CD4-positive, CD25-positive, alpha-beta regulatory T cell (primary cell): ENCODE measurements around the gene RAB3C. TPM values are rescaled to one million over a fixed set of nuclear protein-coding genes. Genes with fewer than 3 reads are reported as not detected.

ENCODE experiments used
- ATAC-seq, 2 donors: fragments of 150-1000 bp; cut with Tn5 transposase; one replicate each; pipeline ENCODE4 v1.10.0; 2021; ENCODE audit warnings: low read depth in 2 of 2, moderate number of reproducible peaks in 2 of 2, moderate library complexity in 1 of 2
- DNase-seq, 3 donors: peaks; one replicate each; pipeline versions ENCODE4 v3.0.0 to v3.0.0-alpha.2; 2012 to 2022; ENCODE audit warnings: mixed read lengths in 1 of 3
- H3K27ac ChIP-seq: one replicate; pipeline ENCODE4 v1.7.0; 2013; ENCODE audit warnings: mild to moderate bottlenecking, low read length; ENCODE audit not compliant: insufficient read depth, poor library complexity, severe bottlenecking
- H3K27me3 ChIP-seq: one replicate; pipeline ENCODE4 v1.7.0; 2013; ENCODE audit warnings: low read length; ENCODE audit not compliant: control insufficient read depth, insufficient read depth
- H3K36me3 ChIP-seq: one replicate; pipeline ENCODE4 v1.7.0; 2013; ENCODE audit warnings: mild to moderate bottlenecking, low read length, moderate library complexity; ENCODE audit not compliant: control insufficient read depth, insufficient read depth
- H3K4me1 ChIP-seq: 2 replicates; pipeline ENCODE4 v1.7.0; 2013; ENCODE audit warnings: mild to moderate bottlenecking, low read length; ENCODE audit not compliant: insufficient read depth, control insufficient read depth, poor library complexity, severe bottlenecking
- H3K4me3 ChIP-seq: one replicate; pipeline ENCODE4 v1.7.0; 2013; ENCODE audit warnings: low read depth, mild to moderate bottlenecking, low read length, moderate library complexity
- H3K9me3 ChIP-seq, 2 experiments: 1 replicate in 1 of 2; 2 replicates in 1 of 2; pipeline ENCODE4 v1.7.0; 2013; ENCODE audit warnings: low read length in 2 of 2, mild to moderate bottlenecking in 1 of 2, moderate library complexity in 1 of 2; ENCODE audit not compliant: control insufficient read depth in 2 of 2
- H3K27ac Mint-ChIP-seq, 3 donors: one replicate each; pipeline ENCODE4 v1.8.0; 2020 to 2022; ENCODE audit warnings: mild to moderate bottlenecking in 3 of 3, mixed read lengths in 3 of 3, moderate library complexity in 2 of 3
- H3K27me3 Mint-ChIP-seq: one replicate; pipeline ENCODE4 v1.8.0; 2022; ENCODE audit warnings: mild to moderate bottlenecking, mixed read lengths
- H3K36me3 Mint-ChIP-seq: one replicate; pipeline ENCODE4 v1.8.0; 2020; ENCODE audit warnings: mixed read lengths
- H3K4me1 Mint-ChIP-seq, 4 donors: one replicate each; pipeline ENCODE4 v1.8.0; 2020 to 2022; ENCODE audit warnings: mixed read lengths in 4 of 4, mild to moderate bottlenecking in 1 of 4
- H3K4me3 Mint-ChIP-seq, 4 donors: one replicate each; pipeline ENCODE4 v1.8.0; 2020 to 2022; ENCODE audit warnings: mild to moderate bottlenecking in 4 of 4, mixed read lengths in 4 of 4, moderate library complexity in 3 of 4
- H3K9me3 Mint-ChIP-seq, 7 donors: one replicate each; pipeline ENCODE4 v1.8.0; 2020 to 2022; ENCODE audit warnings: mixed read lengths in 7 of 7, mild to moderate bottlenecking in 3 of 7, moderate library complexity in 2 of 7
- polyA plus RNA-seq, 4 donors: library from polyadenylated mRNA; unstranded; fragments of 300-500 nt; fragmentation: Illumina TruSeq; gene quantifications; one replicate each; pipeline ENCODE4 v1.2.3, GENCODE V29; 2021
- total RNA-seq: library from RNA; stranded (reverse); gene quantifications from one replicate; pipeline ENCODE4 v1.2.3, GENCODE V29; 2022

RAB3C gene
- total and polyA plus RNA-seq, 5 donors from 2014 or later, result not detected

GRCh38 chr5:58718269-58718978 is 135.5 kb downstream of the RAB3C start:
- no peaks in the 10 kb centered on the region for H3K4me1 Mint-ChIP-seq
- no peaks in the 10 kb centered on the region for H3K9me3 ChIP-seq
- ATAC-seq, result no peak

DNA sequence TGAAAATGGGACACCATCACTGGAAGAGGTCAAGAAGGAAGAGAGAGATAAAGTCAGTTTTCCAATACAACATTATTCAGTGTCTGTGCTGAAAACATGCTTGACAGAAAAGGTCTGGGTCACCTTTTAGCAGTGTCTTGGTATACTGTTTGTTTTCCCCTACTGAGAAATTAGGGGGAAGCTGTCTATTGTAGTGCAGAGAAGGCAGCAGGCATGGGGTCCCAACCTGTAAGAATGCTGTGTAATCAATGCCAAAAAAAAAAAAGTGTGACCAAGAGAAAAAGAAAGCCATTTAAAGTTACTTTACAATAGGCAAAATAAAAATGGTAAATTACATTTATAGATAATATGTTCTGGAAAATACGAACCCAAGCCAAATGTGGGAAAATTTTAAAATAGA is 139.3 kb downstream of the RAB3C start:
- H3K27ac ChIP-seq, result no peak overlapping the region
- no peaks in the 10 kb centered on the region for H3K4me1 ChIP-seq
- H3K27ac Mint-ChIP-seq, result no peak overlapping the region
- H3K4me3 ChIP-seq, result no peak overlapping the region
- H3K9me3 ChIP-seq, result peaks cover 0 to 3% of the 10 kb centered on the region in 2 experiments
- ATAC-seq (no peak), DNase-seq (no peak)
- H3K27me3 Mint-ChIP-seq, result peaks cover 6% of the 10 kb centered on the region
- no peaks in the 10 kb centered on the region for H3K4me1 Mint-ChIP-seq
- no peaks in the 10 kb centered on the region for H3K27me3 ChIP-seq
- peaks cover 0 to 3% (median 0%) of the 10 kb centered on the region in 7 donors for H3K9me3 Mint-ChIP-seq
- no peak overlapping the region for H3K4me3 Mint-ChIP-seq
- H3K36me3 Mint-ChIP-seq, result no peaks in the 10 kb centered on the region
- no peaks in the 10 kb centered on the region for H3K36me3 ChIP-seq

More at GRCh38 chr5:58718269-58718978, 135.5 kb downstream of the RAB3C start:
- no peak for DNase-seq
- Mint-ChIP-seq H3K4me3 (no peak overlapping the region), H3K27me3 (peaks cover 7% of the 10 kb centered on the region), H3K9me3 (peaks cover 2 to 7% (median 3%) of the 10 kb centered on the region in 7 donors), H3K27ac (no peak overlapping the region), H3K36me3 (no peaks in the 10 kb centered on the region)
- no peaks in the 10 kb centered on the region for H3K27me3 ChIP-seq
- H3K4me3 ChIP-seq, result no peak overlapping the region
- no peaks in the 10 kb centered on the region for H3K4me1 ChIP-seq
- no peaks in the 10 kb centered on the region for H3K36me3 ChIP-seq
- no peak overlapping the region for H3K27ac ChIP-seq

DNA sequence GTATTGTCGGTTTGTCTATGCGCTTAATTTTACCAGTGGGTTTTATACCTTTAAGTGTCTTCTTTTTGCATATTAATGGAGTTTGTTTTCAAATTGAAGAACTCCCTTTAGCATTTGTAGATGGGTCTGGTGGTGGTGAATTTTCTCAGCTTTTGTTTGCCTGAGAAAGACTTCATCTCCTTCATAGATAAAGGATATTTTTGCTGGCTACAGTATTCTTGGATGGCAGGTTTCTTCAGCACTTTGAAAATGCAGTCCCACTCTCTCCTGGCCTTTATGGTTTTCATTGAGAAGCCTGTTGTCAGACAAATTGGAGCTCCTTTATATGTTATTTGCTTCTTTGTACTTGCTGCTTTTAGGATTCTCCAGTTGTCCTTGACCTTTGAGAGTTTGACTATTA is 142.1 kb downstream of the RAB3C start:
- no peak overlapping the region for H3K4me3 ChIP-seq
- no peaks in the 10 kb centered on the region for H3K4me1 Mint-ChIP-seq
- DNase-seq (no peak), ATAC-seq (no peak)
- no peaks in the 10 kb centered on the region for H3K36me3 Mint-ChIP-seq
- H3K27ac ChIP-seq, result no peak overlapping the region
- H3K4me1 ChIP-seq, result no peaks in the 10 kb centered on the region
- peaks cover 10% of the 10 kb centered on the region for H3K27me3 Mint-ChIP-seq
- H3K36me3 ChIP-seq, result no peaks in the 10 kb centered on the region
- no peak overlapping the region for H3K4me3 Mint-ChIP-seq
- H3K27me3 ChIP-seq, result no peaks in the 10 kb centered on the region
- H3K9me3 Mint-ChIP-seq, result peaks cover 0 to 4% (median 0%) of the 10 kb centered on the region in 7 donors
- peaks cover 0 to 3% of the 10 kb centered on the region in 2 experiments for H3K9me3 ChIP-seq
- H3K27ac Mint-ChIP-seq, result no peak overlapping the region

DNA sequence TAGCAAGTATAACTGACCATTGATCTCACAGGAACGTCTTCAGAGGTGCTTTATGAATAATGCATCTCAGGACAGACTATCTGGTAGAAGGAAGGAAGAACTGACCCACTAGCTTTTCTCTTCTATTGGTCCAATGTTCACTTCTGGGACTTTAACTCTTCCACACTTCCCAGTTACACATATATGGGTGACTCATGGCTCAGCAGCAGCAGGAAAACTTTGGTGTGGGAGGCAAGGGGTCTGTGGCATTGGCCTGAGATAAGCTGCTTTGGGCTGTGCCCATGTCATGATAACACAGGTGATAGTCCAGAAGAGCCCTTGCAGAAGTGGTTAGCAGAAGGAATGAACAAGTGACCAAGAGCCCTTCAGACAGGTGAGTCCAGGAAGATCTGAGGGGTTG is 148.8 kb downstream of the RAB3C start:
- DNase-seq, result no peak
- H3K4me3 Mint-ChIP-seq, result no peak overlapping the region
- no peak overlapping the region for H3K27ac Mint-ChIP-seq
- H3K27me3 ChIP-seq, result no peaks in the 10 kb centered on the region
- no peaks in the 10 kb centered on the region for H3K9me3 ChIP-seq
- no peaks in the 10 kb centered on the region for H3K36me3 Mint-ChIP-seq
- peaks cover 0 to 4% (median 0%) of the 10 kb centered on the region in 7 donors for H3K9me3 Mint-ChIP-seq
- ATAC-seq, result no peak
- H3K27me3 Mint-ChIP-seq, result peaks cover 4% of the 10 kb centered on the region
- H3K4me1 ChIP-seq, result no peaks in the 10 kb centered on the region
- H3K27ac ChIP-seq, result no peak overlapping the region
- no peaks in the 10 kb centered on the region for H3K36me3 ChIP-seq
- no peaks in the 10 kb centered on the region for H3K4me1 Mint-ChIP-seq
- no peak overlapping the region for H3K4me3 ChIP-seq

DNA sequence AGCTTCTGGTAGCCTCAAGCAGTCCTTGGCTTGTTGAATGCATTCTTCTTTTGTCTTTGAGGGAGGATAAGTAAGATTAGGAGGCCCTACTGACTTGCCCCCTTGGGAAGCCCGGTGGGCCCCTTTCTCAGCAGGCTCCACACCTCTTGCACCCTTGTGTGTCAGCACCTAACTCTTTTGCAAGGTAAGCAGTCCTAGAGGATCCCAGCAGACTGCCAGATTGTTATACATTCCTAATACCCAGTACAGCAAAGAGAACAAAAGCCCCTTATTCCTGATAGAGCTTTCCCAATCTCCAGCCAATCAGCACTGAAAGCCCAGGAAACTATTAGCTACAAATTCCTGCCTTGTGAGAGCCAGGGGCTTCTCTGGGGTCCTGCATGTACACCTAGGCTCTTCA is 152.8 kb downstream of the RAB3C start:
- H3K4me1 Mint-ChIP-seq, result no peaks in the 10 kb centered on the region
- H3K27me3 Mint-ChIP-seq, result no peaks in the 10 kb centered on the region
- no peaks in the 10 kb centered on the region for H3K4me1 ChIP-seq
- no peaks in the 10 kb centered on the region for H3K9me3 ChIP-seq
- no peak overlapping the region for H3K27ac Mint-ChIP-seq
- no peaks in the 10 kb centered on the region for H3K36me3 ChIP-seq
- DNase-seq (no peak), ATAC-seq (no peak)
- no peaks in the 10 kb centered on the region for H3K36me3 Mint-ChIP-seq
- H3K4me3 ChIP-seq, result no peak overlapping the region
- no peak overlapping the region for H3K27ac ChIP-seq
- H3K27me3 ChIP-seq, result no peaks in the 10 kb centered on the region
- H3K4me3 Mint-ChIP-seq, result no peak overlapping the region
- peaks cover 0 to 4% (median 0%) of the 10 kb centered on the region in 7 donors for H3K9me3 Mint-ChIP-seq

- H3K27me3 ChIP-seq, result no peaks in the 10 kb centered on the region
Measured at GRCh38 chr5:58736214-58736613, 153.3 kb downstream of the RAB3C start.

DNA sequence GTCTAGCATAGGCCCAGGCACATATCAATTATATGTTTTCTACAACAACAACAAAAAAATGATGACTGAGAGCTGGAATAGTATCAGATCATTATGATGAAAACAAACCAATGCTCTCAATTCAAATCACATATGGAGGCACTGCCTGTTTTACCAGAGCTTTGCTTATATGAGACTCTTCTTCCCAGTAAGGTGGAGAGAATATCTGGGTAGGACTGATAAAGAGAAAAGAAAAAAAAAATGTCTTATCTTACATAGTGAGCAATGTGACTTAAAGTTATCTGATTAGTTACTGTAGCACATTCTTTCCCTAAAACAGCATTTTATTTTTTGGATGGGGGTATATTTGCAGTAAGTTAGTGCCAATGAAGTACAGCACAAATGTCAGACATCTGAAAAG is 154.8 kb downstream of the RAB3C start:
- Histone ChIP-seq H3K4me3 (no peak overlapping the region), H3K27ac (no peak overlapping the region), H3K36me3 (no peaks in the 10 kb centered on the region), H3K9me3 (no peaks in the 10 kb centered on the region), H3K4me1 (no peaks in the 10 kb centered on the region), H3K27me3 (no peaks in the 10 kb centered on the region)
- Mint-ChIP-seq H3K36me3 (no peaks in the 10 kb centered on the region), H3K4me1 (no peaks in the 10 kb centered on the region), H3K27me3 (peaks cover 4% of the 10 kb centered on the region), H3K4me3 (no peak overlapping the region), H3K9me3 (peaks cover 0 to 3% (median 0%) of the 10 kb centered on the region in 7 donors), H3K27ac (no peak overlapping the region)
- no peak for ATAC-seq
- DNase-seq, result no peak

More at GRCh38 chr5:58736214-58736613, 153.3 kb downstream of the RAB3C start:
- no peak for ATAC-seq
- Histone ChIP-seq H3K27ac (no peak overlapping the region), H3K4me3 (no peak overlapping the region), H3K4me1 (no peaks in the 10 kb centered on the region), H3K9me3 (no peaks in the 10 kb centered on the region), H3K36me3 (no peaks in the 10 kb centered on the region)
- no peak overlapping the region for H3K27ac Mint-ChIP-seq
- no peaks in the 10 kb centered on the region for H3K4me1 Mint-ChIP-seq
- no peaks in the 10 kb centered on the region for H3K27me3 Mint-ChIP-seq
- DNase-seq, result no peak
- H3K9me3 Mint-ChIP-seq, result peaks cover 0 to 4% (median 0%) of the 10 kb centered on the region in 7 donors
- H3K36me3 Mint-ChIP-seq, result no peaks in the 10 kb centered on the region
- no peak overlapping the region for H3K4me3 Mint-ChIP-seq

GRCh38 chr5:58738336-58738735 is 155.5 kb downstream of the RAB3C start:
- ATAC-seq (no peak), DNase-seq (no peak)
- Histone ChIP-seq H3K9me3 (no peaks in the 10 kb centered on the region), H3K4me1 (no peaks in the 10 kb centered on the region), H3K27ac (no peak overlapping the region), H3K27me3 (no peaks in the 10 kb centered on the region), H3K4me3 (no peak overlapping the region), H3K36me3 (no peaks in the 10 kb centered on the region)
- Mint-ChIP-seq H3K4me3 (no peak overlapping the region), H3K27me3 (peaks cover 5% of the 10 kb centered on the region), H3K9me3 (peaks cover 0 to 3% (median 0%) of the 10 kb centered on the region in 7 donors), H3K27ac (no peak overlapping the region), H3K36me3 (no peaks in the 10 kb centered on the region), H3K4me1 (no peaks in the 10 kb centered on the region)
